Prostate gland (tissue), 2 donors: ENCODE results near the gene SIPA1L3. TPM values are rescaled to one million over a fixed set of nuclear protein-coding genes. Genes with fewer than 3 reads are reported as not detected.
A peak's percentile ranks its signal among the peaks of the same experiment; 100 is the strongest.

Source experiments
- DNase-seq: peaks from one replicate; pipeline ENCODE4 v3.0.0-alpha.2; 2019; ENCODE audit warnings: low spot score
- H3K27ac ChIP-seq, 2 donors: fragments of 200-600 bp; sonication (generic); 2 replicates each; pipeline ENCODE4 v1.5.1; 2017 to 2019
- H3K27me3 ChIP-seq: fragments of 200-600 bp; sonication (generic); replicated peaks from 2 replicates; pipeline ENCODE4 v1.5.1; 2019; ENCODE audit not compliant: insufficient read depth
- H3K36me3 ChIP-seq, 2 donors: fragments of 200-600 bp; sonication (generic); 1 replicate in 1 of 2; 2 replicates in 1 of 2; pipeline versions ENCODE4 v1.5.1 to v1.8.1; 2017 to 2019
- H3K4me1 ChIP-seq: fragments of 200-600 bp; sonication (generic); replicated peaks from 2 replicates; pipeline ENCODE4 v1.5.1; 2019
- H3K4me3 ChIP-seq, 2 donors: fragments of 200-600 bp; sonication (generic); 2 replicates each; pipeline ENCODE4 v1.5.1; 2017 to 2019
- H3K9me3 ChIP-seq: fragments of 200-600 bp; sonication (generic); 2 replicates; pipeline ENCODE4 v1.5.1; 2017
- CTCF ChIP-seq, 4 experiments: fragments of 200-600 bp in 2 of 4; fragments of 450-650 bp in 2 of 4; sonication (generic) in 2 of 4; IDR thresholded peaks; 1 replicate in 3 of 4; 2 replicates in 1 of 4; pipeline ENCODE4 v1.5.1; 2016 to 2019; ENCODE audit warnings: antibody characterized with exemption in 4 of 4, mild to moderate bottlenecking in 2 of 4, moderate library complexity in 2 of 4
- POLR2A ChIP-seq: fragments of 450-650 bp; IDR thresholded peaks from one replicate; pipeline ENCODE4 v1.6.1; 2016; ENCODE audit warnings: antibody characterized with exemption, mild to moderate bottlenecking
- POLR2AphosphoS5 ChIP-seq: sonication (generic); formaldehyde crosslinking; IDR thresholded peaks from one replicate; pipeline ENCODE4 v1.6.1; 2017; ENCODE audit warnings: antibody characterized with exemption
- WGBS: methylation state at CpG from one replicate; pipeline ENCODE4 v1.1.5; 2018; 5-methylcytosine and 5-hydroxymethylcytosine counted together
- intact Hi-C: fragments of 100-400 bp; cut with DNase I; formaldehyde crosslinking; loops from one replicate; pipeline ENCODE4 v1.14.2; 2022
- total RNA-seq, 2 donors: library from RNA; depleted of rRNA; stranded (reverse); fragments of >200 nt; gene quantifications; one replicate each; pipeline ENCODE4 v1.1.0, GENCODE V29; 2016

The SIPA1L3 gene
- total RNA-seq, 2 donors from 2014 or later, result 48.8 to 63.5 TPM

GRCh38 chr19:38056646-38057045, 149.6 kb downstream of the SIPA1L3 start:
- Histone ChIP-seq H3K27me3 (no peaks in the 10 kb centered on the region), H3K27ac (peak overlapping the region in 1 of 2 donors; percentile 60), H3K9me3 (no peaks in the 10 kb centered on the region), H3K4me3 (no peak overlapping the region), H3K36me3 (no peaks in the 10 kb centered on the region), H3K4me1 (peaks cover 16% of the 10 kb centered on the region)
- 98% methylated on average over 10 of the region's 10 CpGs for WGBS
- TF ChIP-seq POLR2A (no peak), CTCF (IDR thresholded peaks at IDR 0.05) (no peak), POLR2AphosphoS5 (no peak)
- DNase-seq, result no peak
- intact Hi-C loops, result no loop called here

GRCh38 chr19:38057959-38058690, 151.1 kb downstream of the SIPA1L3 start:
- Histone ChIP-seq H3K4me1 (peaks cover 16% of the 10 kb centered on the region), H3K36me3 (no peaks in the 10 kb centered on the region), H3K9me3 (no peaks in the 10 kb centered on the region), H3K4me3 (no peak overlapping the region), H3K27ac (peak overlapping the region; percentile 90), H3K27me3 (no peaks in the 10 kb centered on the region)
- peak; percentile 80 for DNase-seq
- 70% methylated on average over 10 of the region's 10 CpGs for WGBS
- intact Hi-C loops, result no loop called here
- TF ChIP-seq POLR2AphosphoS5 (peak; percentile 47), CTCF (IDR thresholded peaks at IDR 0.05) (no peak)

- no peaks in the 10 kb centered on the region for H3K36me3 ChIP-seq
- peak; percentile 55 for TF ChIP-seq POLR2AphosphoS5
- TF ChIP-seq CTCF (IDR thresholded peaks at IDR 0.05), result no peak
- TF ChIP-seq POLR2A, result no peak
- no peaks in the 10 kb centered on the region for H3K27me3 ChIP-seq
- H3K4me1 ChIP-seq, result peaks cover 19% of the 10 kb centered on the region
- no peak overlapping the region for H3K4me3 ChIP-seq
- 55% methylated on average over 7 of the region's 7 CpGs for WGBS
- DNase-seq, result peak; percentile 32
- H3K9me3 ChIP-seq, result no peaks in the 10 kb centered on the region
- H3K27ac ChIP-seq, result peak overlapping the region; percentile 90
- intact Hi-C loops, result no loop called here
These were observed 152.9 kb downstream of the SIPA1L3 start for GRCh38 chr19:38059897-38060296.

- intact Hi-C loops, result no loop called here
- H3K36me3 ChIP-seq, result no peaks in the 10 kb centered on the region
- WGBS, result 71% methylated on average over 7 of the region's 7 CpGs
- no peaks in the 10 kb centered on the region for H3K9me3 ChIP-seq
- H3K4me1 ChIP-seq, result peaks cover 19% of the 10 kb centered on the region
- no peak overlapping the region for H3K4me3 ChIP-seq
- no peaks in the 10 kb centered on the region for H3K27me3 ChIP-seq
- no peak for DNase-seq
- H3K27ac ChIP-seq, result peak overlapping the region; percentile 90
- TF ChIP-seq POLR2AphosphoS5 (no peak), POLR2A (no peak), CTCF (IDR thresholded peaks at IDR 0.05) (no peak)
These were observed 153.3 kb downstream of the SIPA1L3 start for GRCh38 chr19:38060331-38060730.

- H3K27ac ChIP-seq, result peak overlapping the region in 1 of 2 donors; percentile 90
- no peak for TF ChIP-seq POLR2A
- TF ChIP-seq POLR2AphosphoS5, result no peak
- TF ChIP-seq CTCF (IDR thresholded peaks at IDR 0.05), result no peak
- H3K27me3 ChIP-seq, result no peaks in the 10 kb centered on the region
- intact Hi-C loops, result no loop called here
- no peaks in the 10 kb centered on the region for H3K9me3 ChIP-seq
- no peak overlapping the region for H3K4me3 ChIP-seq
- no peak for DNase-seq
- H3K36me3 ChIP-seq, result no peaks in the 10 kb centered on the region
- WGBS, result 94% methylated on average over 7 of the region's 7 CpGs
- H3K4me1 ChIP-seq, result peaks cover 19% of the 10 kb centered on the region
These were observed 154.3 kb downstream of the SIPA1L3 start for GRCh38 chr19:38061294-38061693.
